Ascending aorta (tissue), 2 donors: ENCODE results near the gene CLSTN2. TPM values are rescaled to one million over a fixed set of nuclear protein-coding genes. Genes with fewer than 3 reads are reported as not detected.

Experiments used
- DNase-seq, 2 donors: peaks; one replicate each; pipeline ENCODE4 v3.0.0-alpha.2; 2019; ENCODE audit warnings: low spot score in 2 of 2
- H3K27ac ChIP-seq, 2 donors: fragments of 200-600 bp; sonication (generic); one replicate each; pipeline ENCODE4 v1.5.1; 2016 to 2017; ENCODE audit warnings: mild to moderate bottlenecking in 1 of 2
- H3K27me3 ChIP-seq: fragments of 200-600 bp; sonication (generic); one replicate; pipeline ENCODE4 v1.5.1; 2017
- H3K36me3 ChIP-seq, 2 donors: fragments of 200-600 bp; sonication (generic); one replicate each; pipeline ENCODE4 v1.5.1; 2016
- H3K4me1 ChIP-seq, 2 donors: fragments of 200-600 bp; sonication (generic); one replicate each; pipeline ENCODE4 v1.5.1; 2016 to 2017; ENCODE audit warnings: mild to moderate bottlenecking in 1 of 2
- H3K4me3 ChIP-seq, 2 donors: fragments of 200-600 bp; sonication (generic); one replicate each; pipeline ENCODE4 v1.5.1; 2016 to 2017; ENCODE audit warnings: mild to moderate bottlenecking in 1 of 2
- H3K9me3 ChIP-seq, 2 donors: fragments of 200-600 bp; sonication (generic); one replicate each; pipeline ENCODE4 v1.5.1; 2016
- intact Hi-C: fragments of 100-400 bp; cut with DNase I; formaldehyde crosslinking; loops from one replicate; pipeline ENCODE4 v1.15.1; 2023
- total RNA-seq: library from RNA; depleted of rRNA; stranded (reverse); fragments of >200 nt; gene quantifications from one replicate; pipeline ENCODE4 v1.1.0, GENCODE V29; 2016
- TF ChIP-seq, protein P1 (sequence below), 3 experiments: fragments of 200-600 bp in 2 of 3; fragments of 450-650 bp in 1 of 3; sonication (generic) in 2 of 3; IDR thresholded peaks; one replicate each; pipeline ENCODE4 v1.5.1; 2016 to 2019; ENCODE audit warnings: antibody characterized with exemption in 3 of 3, mild to moderate bottlenecking in 1 of 3, moderate library complexity in 1 of 3

CLSTN2 gene
- total RNA-seq, result 65.8 TPM

- no peaks in the 10 kb centered on the region for H3K36me3 ChIP-seq
- H3K4me1 ChIP-seq, result peaks cover 0 to 2% of the 10 kb centered on the region in 2 donors
- H3K27ac ChIP-seq, result no peak within 1 kb of the TSS
- intact Hi-C loops, result loop anchor here (5.0 to 10.0 kb wide), 4 partner anchors 117 to 930 kb away; no protein-coding TSS in a partner anchor
- peak in 1 of 2 donors; percentile 68 for DNase-seq
- TF ChIP-seq, protein P1, sequence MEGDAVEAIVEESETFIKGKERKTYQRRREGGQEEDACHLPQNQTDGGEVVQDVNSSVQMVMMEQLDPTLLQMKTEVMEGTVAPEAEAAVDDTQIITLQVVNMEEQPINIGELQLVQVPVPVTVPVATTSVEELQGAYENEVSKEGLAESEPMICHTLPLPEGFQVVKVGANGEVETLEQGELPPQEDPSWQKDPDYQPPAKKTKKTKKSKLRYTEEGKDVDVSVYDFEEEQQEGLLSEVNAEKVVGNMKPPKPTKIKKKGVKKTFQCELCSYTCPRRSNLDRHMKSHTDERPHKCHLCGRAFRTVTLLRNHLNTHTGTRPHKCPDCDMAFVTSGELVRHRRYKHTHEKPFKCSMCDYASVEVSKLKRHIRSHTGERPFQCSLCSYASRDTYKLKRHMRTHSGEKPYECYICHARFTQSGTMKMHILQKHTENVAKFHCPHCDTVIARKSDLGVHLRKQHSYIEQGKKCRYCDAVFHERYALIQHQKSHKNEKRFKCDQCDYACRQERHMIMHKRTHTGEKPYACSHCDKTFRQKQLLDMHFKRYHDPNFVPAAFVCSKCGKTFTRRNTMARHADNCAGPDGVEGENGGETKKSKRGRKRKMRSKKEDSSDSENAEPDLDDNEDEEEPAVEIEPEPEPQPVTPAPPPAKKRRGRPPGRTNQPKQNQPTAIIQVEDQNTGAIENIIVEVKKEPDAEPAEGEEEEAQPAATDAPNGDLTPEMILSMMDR (IDR thresholded peaks at IDR 0.05), result no peak
- H3K9me3 ChIP-seq, result no peaks in the 10 kb centered on the region
- H3K27me3 ChIP-seq, result no peaks in the 10 kb centered on the region
- peak within 1 kb of the TSS; percentile 67 to 72 for H3K4me3 ChIP-seq
Observed at GRCh38 chr3:139935016-139935865, at the start of gene CLSTN2. Gene CLSTN2, plus strand, starts transcription at chr3:139935185.

GRCh38 chr3:139887431-139887830 is 47.6 kb upstream of the CLSTN2 start:
- TF ChIP-seq, protein P1 (IDR thresholded peaks at IDR 0.05), result no peak
- Histone ChIP-seq H3K4me1 (no peaks in the 10 kb centered on the region), H3K27me3 (no peaks in the 10 kb centered on the region), H3K27ac (no peak overlapping the region), H3K36me3 (no peaks in the 10 kb centered on the region), H3K4me3 (no peak overlapping the region), H3K9me3 (peaks cover 0 to 2% of the 10 kb centered on the region in 2 donors)
- DNase-seq, result no peak
- intact Hi-C loops, result no loop called here

GRCh38 chr3:139888561-139889140 is 46.3 kb upstream of the CLSTN2 start:
- intact Hi-C loops, result no loop called here
- Histone ChIP-seq H3K4me3 (no peak overlapping the region), H3K27me3 (no peaks in the 10 kb centered on the region), H3K9me3 (no peaks in the 10 kb centered on the region), H3K36me3 (no peaks in the 10 kb centered on the region), H3K27ac (no peak overlapping the region), H3K4me1 (no peaks in the 10 kb centered on the region)
- TF ChIP-seq, protein P1 (IDR thresholded peaks at IDR 0.05), result no peak
- DNase-seq, result no peak

DNA sequence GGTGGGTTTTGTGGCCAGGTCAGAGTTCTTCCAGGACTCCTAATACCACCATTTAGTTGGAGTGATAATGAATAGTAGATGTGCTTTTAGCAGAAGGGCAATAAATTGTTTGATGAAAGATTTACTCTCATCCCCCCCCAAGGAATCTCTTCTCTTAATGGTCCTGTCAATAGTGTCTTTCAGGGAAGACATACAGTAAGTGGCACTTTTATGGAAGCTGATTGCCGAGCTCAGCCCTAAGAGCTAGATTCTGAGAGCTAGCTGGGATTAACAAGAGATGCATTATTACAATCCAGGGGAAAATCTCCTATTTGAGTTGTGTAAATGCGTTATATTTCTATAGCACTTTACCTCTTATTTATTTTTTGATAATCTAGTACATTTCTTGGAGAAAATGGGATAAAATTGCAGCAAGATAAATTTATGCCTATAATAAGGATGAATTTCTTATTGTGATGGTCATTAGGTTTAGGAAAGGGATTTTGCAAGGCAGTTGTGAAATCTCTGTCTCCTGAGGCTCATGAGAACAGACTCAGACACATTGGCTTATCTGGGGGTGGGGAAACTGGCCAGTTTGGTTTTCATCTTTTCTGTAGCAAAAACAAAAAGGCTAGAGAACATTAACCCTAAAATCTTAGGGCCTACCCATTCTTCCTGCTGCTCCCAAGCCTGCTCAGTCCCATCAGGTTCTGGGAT is 41.6 kb upstream of the CLSTN2 start:
- no peaks in the 10 kb centered on the region for H3K27me3 ChIP-seq
- no peak overlapping the region for H3K27ac ChIP-seq
- H3K4me1 ChIP-seq, result no peaks in the 10 kb centered on the region
- H3K4me3 ChIP-seq, result no peak overlapping the region
- H3K36me3 ChIP-seq, result no peaks in the 10 kb centered on the region
- intact Hi-C loops, result no loop called here
- DNase-seq, result no peak
- H3K9me3 ChIP-seq, result no peaks in the 10 kb centered on the region
- TF ChIP-seq, protein P1 (IDR thresholded peaks at IDR 0.05), result no peak

- TF ChIP-seq, protein P1 (IDR thresholded peaks at IDR 0.05), result no peak
- H3K36me3 ChIP-seq, result no peaks in the 10 kb centered on the region
- no peaks in the 10 kb centered on the region for H3K9me3 ChIP-seq
Observed at GRCh38 chr3:139893963-139894642, 40.9 kb upstream of the CLSTN2 start.

More at GRCh38 chr3:139893963-139894642, 40.9 kb upstream of the CLSTN2 start:
- Histone ChIP-seq H3K4me1 (no peaks in the 10 kb centered on the region), H3K27ac (peak overlapping the region in 1 of 2 donors; percentile 28), H3K4me3 (no peak overlapping the region), H3K27me3 (no peaks in the 10 kb centered on the region)
- DNase-seq, result no peak
- intact Hi-C loops, result no loop called here
